ENCODE data around the gene HMX1.

Gene HMX1

DNA sequence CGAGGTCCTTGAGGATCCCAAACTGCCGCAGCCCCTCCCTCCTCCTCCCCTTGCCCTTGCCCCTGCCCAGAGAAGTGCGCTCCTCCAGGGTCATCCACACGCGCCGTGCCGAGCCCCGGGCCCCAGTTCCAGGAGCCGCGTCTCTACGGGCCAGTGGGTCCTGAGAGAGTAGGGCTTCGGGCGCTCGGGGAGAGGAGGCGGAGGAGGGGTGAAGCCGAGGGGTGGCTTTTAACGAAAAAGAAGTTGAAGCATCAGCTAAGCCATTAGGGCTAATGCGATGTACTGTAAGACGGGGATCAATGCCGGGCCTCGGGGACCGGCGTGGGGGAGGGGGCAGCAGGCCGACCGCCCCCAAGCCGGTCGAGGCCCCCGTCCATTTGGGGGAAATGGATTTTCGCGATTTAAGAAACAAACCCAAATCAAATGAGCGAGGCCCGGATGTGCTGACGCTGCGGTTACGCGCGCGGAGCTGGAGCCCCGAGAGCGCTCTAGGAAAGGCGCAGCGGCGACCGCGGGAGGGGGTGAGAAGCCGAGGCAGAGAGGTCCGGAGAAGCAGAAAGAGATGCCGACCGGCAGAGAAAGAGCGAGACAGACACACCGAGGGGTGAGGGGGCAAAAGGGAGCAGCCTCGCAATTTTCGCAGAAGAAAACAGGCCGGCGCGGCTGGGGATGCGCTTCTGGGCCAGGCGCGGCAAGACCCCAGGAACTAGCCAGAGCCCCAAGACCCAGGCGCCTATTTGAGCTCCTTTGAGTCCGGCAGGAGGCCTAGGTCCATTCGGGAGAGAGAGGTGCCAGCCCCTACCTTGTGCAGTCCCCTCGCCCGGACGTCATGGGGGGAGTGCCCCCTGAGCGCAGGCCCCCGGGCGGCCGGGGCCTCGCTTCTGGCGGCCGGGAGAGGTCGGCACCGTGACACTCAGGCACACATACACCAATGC, 13.6 kb downstream of the HMX1 start:
- no peak for DNase-seq (ENCODE audit: extremely low spot score)
- POLR2A ChIA-PET = no interaction called here
- TF ChIP-seq, protein P1, sequence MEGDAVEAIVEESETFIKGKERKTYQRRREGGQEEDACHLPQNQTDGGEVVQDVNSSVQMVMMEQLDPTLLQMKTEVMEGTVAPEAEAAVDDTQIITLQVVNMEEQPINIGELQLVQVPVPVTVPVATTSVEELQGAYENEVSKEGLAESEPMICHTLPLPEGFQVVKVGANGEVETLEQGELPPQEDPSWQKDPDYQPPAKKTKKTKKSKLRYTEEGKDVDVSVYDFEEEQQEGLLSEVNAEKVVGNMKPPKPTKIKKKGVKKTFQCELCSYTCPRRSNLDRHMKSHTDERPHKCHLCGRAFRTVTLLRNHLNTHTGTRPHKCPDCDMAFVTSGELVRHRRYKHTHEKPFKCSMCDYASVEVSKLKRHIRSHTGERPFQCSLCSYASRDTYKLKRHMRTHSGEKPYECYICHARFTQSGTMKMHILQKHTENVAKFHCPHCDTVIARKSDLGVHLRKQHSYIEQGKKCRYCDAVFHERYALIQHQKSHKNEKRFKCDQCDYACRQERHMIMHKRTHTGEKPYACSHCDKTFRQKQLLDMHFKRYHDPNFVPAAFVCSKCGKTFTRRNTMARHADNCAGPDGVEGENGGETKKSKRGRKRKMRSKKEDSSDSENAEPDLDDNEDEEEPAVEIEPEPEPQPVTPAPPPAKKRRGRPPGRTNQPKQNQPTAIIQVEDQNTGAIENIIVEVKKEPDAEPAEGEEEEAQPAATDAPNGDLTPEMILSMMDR (IDR thresholded peaks at IDR 0.05; ENCODE audit: control extremely low read depth, extremely low read depth, low read depth, missing control alignments) = no peak
- CTCF ChIA-PET = no interaction called here

DNA sequence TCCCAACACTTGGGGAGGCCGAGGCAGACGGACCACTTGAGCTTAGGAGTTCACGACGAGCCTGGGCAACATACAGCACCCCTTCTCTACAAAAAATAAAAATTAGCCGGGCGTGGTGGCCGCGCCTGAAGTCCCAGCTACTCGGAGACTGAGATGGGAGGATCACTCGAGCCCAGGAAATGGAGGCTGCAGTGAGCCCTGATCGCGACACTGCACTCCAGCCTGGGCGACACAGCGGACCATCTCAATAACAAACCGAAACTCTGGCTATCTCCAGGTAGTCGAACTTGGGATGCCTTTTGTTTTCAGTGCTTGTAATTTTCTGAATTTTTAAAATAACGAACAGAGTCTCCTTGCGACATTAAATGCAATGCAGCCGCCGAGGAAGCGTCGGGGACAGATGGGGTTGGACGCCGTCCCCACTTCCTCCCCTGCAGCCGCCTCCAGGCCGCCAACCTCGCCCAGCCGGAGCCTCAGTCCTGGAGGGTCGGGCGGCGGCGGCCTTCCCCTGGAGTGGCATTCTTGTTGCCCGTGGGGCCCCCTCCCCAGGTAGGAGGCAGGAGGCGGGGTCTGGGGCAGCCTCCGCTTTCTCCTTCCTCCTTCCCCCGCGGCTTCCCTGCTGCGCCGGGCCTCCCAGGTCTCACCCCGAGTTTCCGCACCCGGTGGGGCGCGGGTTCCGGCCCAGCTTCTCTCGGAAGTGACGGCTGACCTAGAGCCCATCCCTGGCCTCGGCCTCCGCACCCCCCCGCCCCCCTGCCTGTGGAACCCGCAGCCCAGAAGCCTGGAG, 14.6 kb downstream of the HMX1 start:
- ChIA-PET CTCF (no interaction called here), POLR2A (no interaction called here)
- TF ChIP-seq, protein P1 (IDR thresholded peaks at IDR 0.05; ENCODE audit: control extremely low read depth, extremely low read depth, low read depth, missing control alignments) = no peak
- DNase-seq (ENCODE audit: extremely low spot score) = no peak

DNA sequence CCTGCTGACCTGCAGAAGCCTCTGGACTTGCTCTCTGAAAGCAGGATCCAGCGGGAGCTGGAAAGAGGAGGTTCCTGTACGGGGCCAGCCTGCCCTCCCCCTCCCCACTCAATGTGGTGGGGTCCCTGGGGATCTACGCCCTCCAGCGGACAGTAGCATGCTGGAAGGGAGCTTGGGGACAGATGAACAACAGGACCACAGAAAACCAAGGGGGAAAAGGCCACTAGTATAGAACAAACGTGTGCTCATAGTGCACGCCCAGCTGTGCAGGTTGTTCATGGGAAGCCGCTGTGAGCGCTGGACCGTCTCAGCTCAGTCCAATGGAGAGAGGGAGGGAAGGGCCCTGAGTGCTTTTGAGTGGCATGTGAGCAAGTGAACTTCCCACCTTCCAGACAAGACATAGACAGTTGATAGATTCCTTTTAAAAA, 15.8 kb downstream of the HMX1 start:
- TF ChIP-seq, protein P1 (IDR thresholded peaks at IDR 0.05; ENCODE audit: control extremely low read depth, extremely low read depth, low read depth, missing control alignments) = no peak
- POLR2A ChIA-PET = interaction anchor here (0.6 kb wide), 1 partner anchor 99 kb away, joined by 3 read pairs; no protein-coding TSS in a partner anchor
- no peak for DNase-seq (ENCODE audit: extremely low spot score)
- CTCF ChIA-PET = no interaction called here

DNA sequence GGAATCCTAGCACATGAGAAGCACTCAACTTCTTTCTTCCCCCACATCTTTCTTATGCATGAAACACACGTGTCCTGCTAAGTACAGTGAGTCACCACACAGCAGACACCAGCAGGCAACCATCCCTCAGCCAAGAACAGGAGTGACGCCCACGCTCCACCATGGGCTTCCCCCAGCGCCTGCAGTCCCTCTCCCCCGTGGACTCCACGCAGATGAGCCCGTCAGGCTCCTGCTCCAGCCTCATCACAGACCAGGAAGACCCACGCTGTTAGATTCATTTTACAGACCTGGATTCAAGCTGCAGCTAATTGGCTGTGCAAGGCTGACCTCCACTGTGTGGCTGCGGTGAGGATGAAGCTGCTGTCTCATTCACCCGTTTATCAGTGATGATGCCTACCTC, 16.7 kb downstream of the HMX1 start:
- ChIA-PET POLR2A (no interaction called here), CTCF (no interaction called here)
- DNase-seq (ENCODE audit: extremely low spot score) = no peak
- TF ChIP-seq, protein P1 (IDR thresholded peaks at IDR 0.05; ENCODE audit: control extremely low read depth, extremely low read depth, low read depth, missing control alignments) = no peak

DNA sequence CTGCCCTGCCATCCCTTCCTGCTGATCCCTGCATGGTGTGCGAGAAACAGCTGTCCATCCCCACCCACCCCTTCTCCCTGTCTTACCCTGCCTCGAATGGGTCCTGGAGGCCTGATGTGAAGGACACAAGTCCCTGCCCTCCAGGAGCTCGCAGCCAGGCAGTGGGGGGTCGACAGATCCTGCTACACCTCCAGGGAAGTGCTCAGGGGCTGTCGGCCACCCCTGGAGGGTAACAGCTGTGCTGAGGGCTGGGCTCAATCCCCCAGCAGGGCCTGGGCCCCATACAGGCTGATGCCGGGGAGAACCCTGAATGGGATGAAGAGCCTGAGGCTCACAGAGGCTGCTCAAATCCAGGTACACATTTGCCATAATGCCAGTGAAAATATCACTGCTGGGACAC, 17.6 kb downstream of the HMX1 start:
- TF ChIP-seq, protein P1 (IDR thresholded peaks at IDR 0.05; ENCODE audit: control extremely low read depth, extremely low read depth, low read depth, missing control alignments) = no peak
- DNase-seq (ENCODE audit: extremely low spot score) = no peak
- ChIA-PET POLR2A (no interaction called here), CTCF (no interaction called here)

DNA sequence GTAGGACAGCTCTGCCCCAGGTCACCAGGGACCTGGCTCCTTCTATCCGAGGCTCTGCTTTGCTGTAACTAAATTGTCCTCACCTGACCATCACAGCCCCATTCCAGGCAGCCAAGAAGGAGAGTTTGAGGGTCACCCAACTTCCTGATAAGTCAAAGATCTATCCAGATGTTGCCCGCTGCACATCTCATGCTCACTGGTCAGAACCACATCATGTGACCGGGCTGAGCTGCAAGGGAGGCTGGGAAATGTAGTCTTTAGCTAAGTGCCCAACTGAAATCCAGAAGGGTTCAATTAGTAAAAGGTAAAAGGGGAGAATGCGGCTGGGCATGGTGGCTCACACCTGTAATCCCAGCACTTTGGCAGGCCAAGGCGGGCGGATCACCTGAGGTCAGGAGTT, 18.4 kb downstream of the HMX1 start:
- POLR2A ChIA-PET = no interaction called here
- no peak for DNase-seq (ENCODE audit: extremely low spot score)
- TF ChIP-seq, protein P1 (IDR thresholded peaks at IDR 0.05; ENCODE audit: control extremely low read depth, extremely low read depth, low read depth, missing control alignments) = no peak
- CTCF ChIA-PET = no interaction called here
